ENCODE results near the gene TMEM200A. TPM values are rescaled to one million over a fixed set of nuclear protein-coding genes. Genes with fewer than 3 reads are reported as not detected.
A peak's percentile ranks its signal among the peaks of the same experiment; 100 is the strongest.

Gene TMEM200A
- total and polyA plus RNA-seq, 2 experiments from 2014 or later, result 44.5 to 47.0 TPM

GRCh38 chr6:130377371-130377770 is 11.6 kb downstream of the TMEM200A start:
- peaks cover 100% of the 10 kb centered on the region for H3K79me2 ChIP-seq (ENCODE audit: insufficient read depth)
- DNase-seq, result peak; percentile 27

GRCh38 chr6:130377915-130378314 is 12.1 kb downstream of the TMEM200A start:
- Histone ChIP-seq H3K79me2 (ENCODE audit: insufficient read depth) (peaks cover 100% of the 10 kb centered on the region), H3F3A (ENCODE audit: insufficient read depth) (no peaks in the 10 kb centered on the region), H3K4me3 (no peak overlapping the region), H3K27ac (no peak overlapping the region), H4K20me1 (ENCODE audit: insufficient read depth) (no peaks in the 10 kb centered on the region), H3K9ac (no peak overlapping the region), H2AFZ (no peak overlapping the region), H3K4me1 (ENCODE audit: insufficient read depth) (no peaks in the 10 kb centered on the region), H3K27me3 (replicated peaks; ENCODE audit: insufficient read depth) (no peaks in the 10 kb centered on the region), H3K9me2 (ENCODE audit: insufficient read depth) (no peaks in the 10 kb centered on the region), H3K4me2 (ENCODE audit: unreplicated experiment) (no peak overlapping the region), H3K36me3 (ENCODE audit: low read depth) (peaks cover 7% of the 10 kb centered on the region; the same call in 1 of the 2 replicates), H3K9me3 (ENCODE audit: low read depth) (no peaks in the 10 kb centered on the region)
- TF ChIP-seq EZH2phosphoT487 (IDR thresholded peaks at IDR 0.05; ENCODE audit: insufficient read depth, low read depth), result no peak
- TF ChIP-seq EZH2 (IDR thresholded peaks at IDR 0.05; ENCODE audit: insufficient read depth, poor library complexity, severe bottlenecking), result no peak
- 98 to 100% methylated on average over 2 of the region's 2 CpGs for WGBS, 2 experiments (ENCODE audit: low coverage in 1 of 2, low lambda C conversion rate in 2 of 2, missing lambda C conversion rate in 2 of 2)
- DNase-seq, result no peak
- in situ Hi-C loops (cut with MboI), result no loop called here

More at GRCh38 chr6:130377371-130377770, 11.6 kb downstream of the TMEM200A start:
- Histone ChIP-seq H4K20me1 (ENCODE audit: insufficient read depth) (no peaks in the 10 kb centered on the region), H3K9me3 (ENCODE audit: low read depth) (no peaks in the 10 kb centered on the region), H3K27ac (no peak overlapping the region), H3K36me3 (ENCODE audit: low read depth) (peaks cover 7% of the 10 kb centered on the region; the same call in 1 of the 2 replicates), H3K4me2 (ENCODE audit: unreplicated experiment) (no peak overlapping the region), H3K4me3 (no peak overlapping the region), H3F3A (ENCODE audit: insufficient read depth) (no peaks in the 10 kb centered on the region), H2AFZ (no peak overlapping the region), H3K9ac (no peak overlapping the region), H3K4me1 (ENCODE audit: insufficient read depth) (0 out of 2 replicates have a peak, but pooled peaks cover 5% of the 10 kb centered on the region), H3K27me3 (replicated peaks; ENCODE audit: insufficient read depth) (no peaks in the 10 kb centered on the region), H3K9me2 (ENCODE audit: insufficient read depth) (no peaks in the 10 kb centered on the region)
- in situ Hi-C loops (cut with MboI), result no loop called here
- no peak for TF ChIP-seq EZH2 (IDR thresholded peaks at IDR 0.05; ENCODE audit: insufficient read depth, poor library complexity, severe bottlenecking)
- no peak for TF ChIP-seq EZH2phosphoT487 (IDR thresholded peaks at IDR 0.05; ENCODE audit: insufficient read depth, low read depth)

GRCh38 chr6:130379223-130379622 is 13.4 kb downstream of the TMEM200A start:
- Histone ChIP-seq H3K9me3 (ENCODE audit: low read depth) (no peaks in the 10 kb centered on the region), H2AFZ (no peak overlapping the region), H3K27me3 (replicated peaks; ENCODE audit: insufficient read depth) (no peaks in the 10 kb centered on the region), H3K36me3 (ENCODE audit: low read depth) (peaks cover 7% of the 10 kb centered on the region; the same call in 1 of the 2 replicates), H3K4me1 (ENCODE audit: insufficient read depth) (no peaks in the 10 kb centered on the region), H3K4me2 (ENCODE audit: unreplicated experiment) (no peak overlapping the region), H3F3A (ENCODE audit: insufficient read depth) (no peaks in the 10 kb centered on the region), H3K79me2 (ENCODE audit: insufficient read depth) (peaks cover 100% of the 10 kb centered on the region), H3K4me3 (no peak overlapping the region), H4K20me1 (ENCODE audit: insufficient read depth) (no peaks in the 10 kb centered on the region), H3K9me2 (ENCODE audit: insufficient read depth) (no peaks in the 10 kb centered on the region), H3K27ac (no peak overlapping the region), H3K9ac (no peak overlapping the region)
- in situ Hi-C loops (cut with MboI), result no loop called here
- TF ChIP-seq EZH2 (IDR thresholded peaks at IDR 0.05; ENCODE audit: insufficient read depth, poor library complexity, severe bottlenecking) (no peak), EZH2phosphoT487 (IDR thresholded peaks at IDR 0.05; ENCODE audit: insufficient read depth, low read depth) (no peak)
- no peak for DNase-seq
- WGBS, 2 experiments (ENCODE audit: low coverage in 1 of 2, low lambda C conversion rate in 2 of 2, missing lambda C conversion rate in 2 of 2), result 95 to 98% methylated on average over 3 of the region's 3 CpGs

- no peak overlapping the region for H3K4me3 ChIP-seq
- H3K9me3 ChIP-seq (ENCODE audit: low read depth), result no peaks in the 10 kb centered on the region
- H3K36me3 ChIP-seq (ENCODE audit: low read depth), result no peaks in the 10 kb centered on the region
- no peak overlapping the region for H3K27ac ChIP-seq
- H3K4me1 ChIP-seq (ENCODE audit: insufficient read depth), result peaks cover 16% of the 10 kb centered on the region
- in situ Hi-C loops (cut with MboI), result no loop called here
- no peak for DNase-seq
- H3K9me2 ChIP-seq (ENCODE audit: insufficient read depth), result no peaks in the 10 kb centered on the region
- peaks cover 93% of the 10 kb centered on the region for H3K79me2 ChIP-seq (ENCODE audit: insufficient read depth)
- TF ChIP-seq EZH2phosphoT487 (IDR thresholded peaks at IDR 0.05; ENCODE audit: insufficient read depth, low read depth) (no peak), EZH2 (IDR thresholded peaks at IDR 0.05; ENCODE audit: insufficient read depth, poor library complexity, severe bottlenecking) (no peak)
- no peak overlapping the region for H3K4me2 ChIP-seq (ENCODE audit: unreplicated experiment)
- no peak overlapping the region for H3K9ac ChIP-seq
- peaks cover 8% of the 10 kb centered on the region; the same call in 1 of the 2 replicates for H3F3A ChIP-seq (ENCODE audit: insufficient read depth)
- no peak overlapping the region for H2AFZ ChIP-seq
- H4K20me1 ChIP-seq (ENCODE audit: insufficient read depth), result no peaks in the 10 kb centered on the region
- H3K27me3 ChIP-seq (replicated peaks; ENCODE audit: insufficient read depth), result no peaks in the 10 kb centered on the region
Observed at GRCh38 chr6:130381012-130381411, 15.2 kb downstream of the TMEM200A start.
